Caco-2 (cell line): Measurements from ENCODE around the gene CCDC197. TPM values are rescaled to one million over a fixed set of nuclear protein-coding genes. Genes with fewer than 3 reads are reported as not detected.

ENCODE experiments used
- BruUV-seq: library from RNA; stranded (reverse); fragments of 400-500 nt; replicated peaks from 2 replicates; lab custom pipeline; 2021; lab: Mats Ljungman, UMichigan
- CTCF ChIA-PET: fragments of 300-600 bp; sonication (Branson Sonifier 250); formaldehyde crosslinking; loops from one replicate; lab custom pipeline; 2022; ENCODE audit warnings: antibody characterized with exemption; lab: Charles Lee
- POLR2A ChIA-PET: fragments of 300-600 bp; sonication (Branson Sonifier 250); formaldehyde crosslinking; loops from one replicate; lab custom pipeline; 2022; ENCODE audit warnings: antibody characterized with exemption; lab: Charles Lee
- DNase-seq, 2 experiments: peaks; one replicate each; pipeline versions ENCODE4 v3.0.0 to v3.0.0-alpha.2; 2020 to 2022
- H3K27me3 ChIP-seq: replicated peaks from 2 replicates; pipeline ENCODE4 v1.6.0; 2011; ENCODE audit warnings: low read length; ENCODE audit not compliant: control insufficient read depth, insufficient read depth
- H3K36me3 ChIP-seq: 2 replicates; pipeline ENCODE4 v1.5.1; 2011; ENCODE audit warnings: low read length; ENCODE audit not compliant: control insufficient read depth, insufficient read depth
- H3K4me1 ChIP-seq: fragments of 250-450 bp; sonication (Bioruptor Pico); 2 replicates; pipeline ENCODE4 v1.5.1; 2020; ENCODE audit warnings: mild to moderate bottlenecking
- H3K4me3 ChIP-seq: 2 replicates; pipeline ENCODE4 v1.5.1; 2011; ENCODE audit warnings: low read depth, mild to moderate bottlenecking, control low read depth, low read length
- H3K9me3 ChIP-seq: fragments of 250-450 bp; sonication (Bioruptor Pico); 2 replicates; pipeline ENCODE4 v1.5.1; 2020; ENCODE audit warnings: mild to moderate bottlenecking, moderate library complexity
- H3K27ac Mint-ChIP-seq: one replicate; pipeline ENCODE4 v1.8.0; 2022; ENCODE audit warnings: mixed read lengths; ENCODE audit not compliant: unreplicated experiment
- H3K27me3 Mint-ChIP-seq: one replicate; pipeline ENCODE4 v1.8.0; 2022; ENCODE audit warnings: mixed read lengths; ENCODE audit not compliant: insufficient read depth, unreplicated experiment
- H3K36me3 Mint-ChIP-seq: one replicate; pipeline ENCODE4 v1.8.0; 2022; ENCODE audit warnings: mild to moderate bottlenecking, mixed read lengths; ENCODE audit not compliant: insufficient read depth, unreplicated experiment
- H3K4me1 Mint-ChIP-seq: one replicate; pipeline ENCODE4 v1.8.0; 2022; ENCODE audit warnings: low read depth, mixed read lengths; ENCODE audit not compliant: unreplicated experiment
- H3K4me3 Mint-ChIP-seq: one replicate; pipeline ENCODE4 v1.8.0; 2022; ENCODE audit warnings: mild to moderate bottlenecking, moderate library complexity, mixed read lengths; ENCODE audit not compliant: unreplicated experiment
- H3K9me3 Mint-ChIP-seq: one replicate; pipeline ENCODE4 v1.8.0; 2022; ENCODE audit warnings: mixed read lengths; ENCODE audit not compliant: unreplicated experiment
- intact Hi-C: fragments of 100-400 bp; cut with micrococcal nuclease; formaldehyde crosslinking; loops from one replicate; pipeline ENCODE4 v1.10.0; 2022; ENCODE audit not compliant: unreplicated experiment
- total RNA-seq: library from RNA; stranded (reverse); gene quantifications from 2 replicates; pipeline ENCODE4 v1.2.3, GENCODE V29; 2022
- TF ChIP-seq, protein P1 (sequence below), 2 experiments: fragments of 200-600 bp in 1 of 2; IDR thresholded peaks; 1 replicate in 1 of 2; 2 replicates in 1 of 2; pipeline versions ENCODE4 v1.5.1 to v1.8.0; 2011 to 2022; ENCODE audit warnings: antibody characterized with exemption in 1 of 2, control low read depth in 1 of 2, inconsistent platforms in 1 of 2, low read depth in 1 of 2, low read length in 1 of 2, mild to moderate bottlenecking in 1 of 2, moderate library complexity in 1 of 2; ENCODE audit not compliant: insufficient read depth in 1 of 2, severe bottlenecking in 1 of 2, unreplicated experiment in 1 of 2

The CCDC197 gene
- total RNA-seq, 1 experiment from 2014 or later, result not detected

DNA sequence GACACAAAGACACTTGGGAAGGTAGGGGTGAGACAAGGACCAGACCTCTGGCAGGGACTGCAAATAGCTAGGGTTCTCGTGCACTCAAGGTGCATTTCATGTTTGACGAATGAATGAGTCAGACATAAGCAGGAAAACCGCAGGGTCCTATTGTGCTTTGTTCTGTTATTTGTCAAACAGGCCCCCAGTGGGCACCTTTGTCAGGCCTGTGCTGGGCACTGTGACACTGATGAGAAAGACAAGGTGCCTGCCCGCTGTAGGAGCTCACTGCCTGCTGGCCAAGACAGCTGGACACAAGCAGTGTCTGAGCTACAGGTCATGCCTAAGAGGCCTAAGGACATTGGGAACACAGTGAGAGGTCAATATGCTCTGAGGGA lies 31.3 kb downstream of the CCDC197 start:
- no TSS peak for BruUV-seq
- no peak overlapping the region for H3K4me3 ChIP-seq
- Mint-ChIP-seq H3K27ac (no peak overlapping the region), H3K4me3 (no peak overlapping the region), H3K36me3 (no peaks in the 10 kb centered on the region), H3K27me3 (no peaks in the 10 kb centered on the region), H3K9me3 (no peaks in the 10 kb centered on the region), H3K4me1 (no peaks in the 10 kb centered on the region)
- no peaks in the 10 kb centered on the region for H3K36me3 ChIP-seq
- TF ChIP-seq, protein P1, sequence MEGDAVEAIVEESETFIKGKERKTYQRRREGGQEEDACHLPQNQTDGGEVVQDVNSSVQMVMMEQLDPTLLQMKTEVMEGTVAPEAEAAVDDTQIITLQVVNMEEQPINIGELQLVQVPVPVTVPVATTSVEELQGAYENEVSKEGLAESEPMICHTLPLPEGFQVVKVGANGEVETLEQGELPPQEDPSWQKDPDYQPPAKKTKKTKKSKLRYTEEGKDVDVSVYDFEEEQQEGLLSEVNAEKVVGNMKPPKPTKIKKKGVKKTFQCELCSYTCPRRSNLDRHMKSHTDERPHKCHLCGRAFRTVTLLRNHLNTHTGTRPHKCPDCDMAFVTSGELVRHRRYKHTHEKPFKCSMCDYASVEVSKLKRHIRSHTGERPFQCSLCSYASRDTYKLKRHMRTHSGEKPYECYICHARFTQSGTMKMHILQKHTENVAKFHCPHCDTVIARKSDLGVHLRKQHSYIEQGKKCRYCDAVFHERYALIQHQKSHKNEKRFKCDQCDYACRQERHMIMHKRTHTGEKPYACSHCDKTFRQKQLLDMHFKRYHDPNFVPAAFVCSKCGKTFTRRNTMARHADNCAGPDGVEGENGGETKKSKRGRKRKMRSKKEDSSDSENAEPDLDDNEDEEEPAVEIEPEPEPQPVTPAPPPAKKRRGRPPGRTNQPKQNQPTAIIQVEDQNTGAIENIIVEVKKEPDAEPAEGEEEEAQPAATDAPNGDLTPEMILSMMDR (IDR thresholded peaks at IDR 0.05; ENCODE audit: insufficient read depth in 1 of 2, low read depth in 1 of 2, low read length in 1 of 2, severe bottlenecking in 1 of 2, unreplicated experiment in 1 of 2), result no peak
- peaks cover 3% of the 10 kb centered on the region; the same call in 1 of the 2 replicates for H3K4me1 ChIP-seq
- no peaks in the 10 kb centered on the region for H3K9me3 ChIP-seq
- intact Hi-C loops, result no loop called here
- CTCF ChIA-PET, result interaction anchor here (0.6 to 1.1 kb wide), 2 partner anchors 8 to 76 kb away, joined by 3 read pairs; no protein-coding TSS in a partner anchor
- no peaks in the 10 kb centered on the region for H3K27me3 ChIP-seq
- POLR2A ChIA-PET, result no interaction called here
- no peak for DNase-seq

DNA sequence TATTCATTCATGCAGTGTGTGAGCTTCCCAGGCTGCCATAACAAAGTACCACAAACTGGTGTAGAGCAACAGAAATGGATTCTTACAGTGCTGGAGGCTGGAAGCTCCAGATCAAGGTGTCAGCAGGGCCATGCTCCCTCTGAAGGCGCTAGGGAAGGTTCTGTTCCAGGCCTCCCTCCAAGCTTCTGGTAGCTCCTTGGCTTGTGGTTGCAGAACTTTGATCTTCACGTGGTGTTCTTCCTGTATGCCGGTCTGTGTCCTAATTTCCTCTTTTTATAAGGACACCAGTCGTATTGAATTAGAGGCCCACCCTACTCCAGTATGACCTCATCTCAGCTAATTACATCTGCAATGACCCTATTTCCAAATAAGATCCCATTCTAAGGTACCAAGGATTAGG lies 32.2 kb downstream of the CCDC197 start:
- no peak overlapping the region for H3K27ac Mint-ChIP-seq
- H3K4me3 Mint-ChIP-seq, result no peak overlapping the region
- H3K4me3 ChIP-seq, result no peak overlapping the region
- no peaks in the 10 kb centered on the region for H3K9me3 Mint-ChIP-seq
- H3K4me1 Mint-ChIP-seq, result no peaks in the 10 kb centered on the region
- intact Hi-C loops, result no loop called here
- TF ChIP-seq, protein P1 (IDR thresholded peaks at IDR 0.05; ENCODE audit: insufficient read depth in 1 of 2, low read depth in 1 of 2, low read length in 1 of 2, severe bottlenecking in 1 of 2, unreplicated experiment in 1 of 2), result no peak
- no peak for DNase-seq
- CTCF ChIA-PET, result no interaction called here
- H3K27me3 Mint-ChIP-seq, result no peaks in the 10 kb centered on the region
- H3K9me3 ChIP-seq, result no peaks in the 10 kb centered on the region
- no peaks in the 10 kb centered on the region for H3K36me3 ChIP-seq
- BruUV-seq, result no TSS peak
- no peaks in the 10 kb centered on the region for H3K27me3 ChIP-seq
- no peaks in the 10 kb centered on the region for H3K36me3 Mint-ChIP-seq
- POLR2A ChIA-PET, result no interaction called here
- peaks cover 3% of the 10 kb centered on the region; the same call in 1 of the 2 replicates for H3K4me1 ChIP-seq

DNA sequence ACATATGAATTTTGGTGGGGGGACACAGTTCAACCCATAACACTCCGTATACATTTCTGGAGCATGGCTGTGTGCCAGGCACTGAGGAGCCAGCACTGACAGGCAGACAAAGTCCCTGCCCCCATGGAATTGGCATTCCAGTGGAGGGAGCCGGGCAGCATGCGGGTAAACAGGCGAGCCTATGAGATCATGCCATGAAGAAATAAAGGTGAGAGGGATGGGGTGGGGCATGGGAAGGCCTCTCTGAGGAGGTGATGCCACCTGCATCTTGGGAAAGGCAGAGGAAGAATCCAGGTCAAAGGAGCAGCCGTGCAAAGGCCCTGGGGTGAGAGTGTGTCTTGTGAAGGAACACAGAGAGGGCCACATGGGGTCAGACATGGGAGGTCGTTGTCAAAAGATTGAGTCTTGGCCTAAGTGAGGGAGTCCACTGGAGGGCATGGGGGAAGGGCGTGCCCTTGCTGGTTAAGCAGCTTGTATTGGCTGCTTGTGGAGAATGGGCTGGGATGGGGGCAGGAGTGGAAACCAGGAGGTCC lies 32.6 kb downstream of the CCDC197 start:
- H3K36me3 Mint-ChIP-seq, result no peaks in the 10 kb centered on the region
- BruUV-seq, result no TSS peak
- H3K27me3 Mint-ChIP-seq, result no peaks in the 10 kb centered on the region
- ChIA-PET CTCF (no interaction called here), POLR2A (no interaction called here)
- no peaks in the 10 kb centered on the region for H3K9me3 ChIP-seq
- H3K4me1 ChIP-seq, result peaks cover 3% of the 10 kb centered on the region; the same call in 1 of the 2 replicates
- H3K27ac Mint-ChIP-seq, result no peak overlapping the region
- no peak for DNase-seq
- TF ChIP-seq, protein P1 (IDR thresholded peaks at IDR 0.05; ENCODE audit: insufficient read depth in 1 of 2, low read depth in 1 of 2, low read length in 1 of 2, severe bottlenecking in 1 of 2, unreplicated experiment in 1 of 2), result no peak
- no peaks in the 10 kb centered on the region for H3K27me3 ChIP-seq
- no peak overlapping the region for H3K4me3 ChIP-seq
- no peak overlapping the region for H3K4me3 Mint-ChIP-seq
- intact Hi-C loops, result loop anchor here (10.0 kb wide), 1 partner anchor 275 kb away; no protein-coding TSS in a partner anchor
- H3K4me1 Mint-ChIP-seq, result no peaks in the 10 kb centered on the region
- no peaks in the 10 kb centered on the region for H3K36me3 ChIP-seq
- no peaks in the 10 kb centered on the region for H3K9me3 Mint-ChIP-seq
